Coronary artery (tissue), 2 donors: ENCODE results near the gene NCAPG.

Source experiments
- DNase-seq: peaks from one replicate; pipeline ENCODE4 v3.0.0-alpha.2; 2017; ENCODE audit warnings: low spot score
- H3K27ac ChIP-seq, 2 donors: fragments of 200-600 bp; sonication (generic); one replicate each; pipeline ENCODE4 v1.5.1; 2016 to 2019
- H3K4me3 ChIP-seq: fragments of 200-600 bp; sonication (generic); 2 replicates; pipeline ENCODE4 v1.5.1; 2016; ENCODE audit warnings: mild to moderate bottlenecking, moderate library complexity
- CTCF ChIP-seq: fragments of 200-600 bp; sonication (generic); IDR thresholded peaks from one replicate; pipeline ENCODE4 v1.5.1; 2019; ENCODE audit warnings: antibody characterized with exemption

NCAPG gene

DNA sequence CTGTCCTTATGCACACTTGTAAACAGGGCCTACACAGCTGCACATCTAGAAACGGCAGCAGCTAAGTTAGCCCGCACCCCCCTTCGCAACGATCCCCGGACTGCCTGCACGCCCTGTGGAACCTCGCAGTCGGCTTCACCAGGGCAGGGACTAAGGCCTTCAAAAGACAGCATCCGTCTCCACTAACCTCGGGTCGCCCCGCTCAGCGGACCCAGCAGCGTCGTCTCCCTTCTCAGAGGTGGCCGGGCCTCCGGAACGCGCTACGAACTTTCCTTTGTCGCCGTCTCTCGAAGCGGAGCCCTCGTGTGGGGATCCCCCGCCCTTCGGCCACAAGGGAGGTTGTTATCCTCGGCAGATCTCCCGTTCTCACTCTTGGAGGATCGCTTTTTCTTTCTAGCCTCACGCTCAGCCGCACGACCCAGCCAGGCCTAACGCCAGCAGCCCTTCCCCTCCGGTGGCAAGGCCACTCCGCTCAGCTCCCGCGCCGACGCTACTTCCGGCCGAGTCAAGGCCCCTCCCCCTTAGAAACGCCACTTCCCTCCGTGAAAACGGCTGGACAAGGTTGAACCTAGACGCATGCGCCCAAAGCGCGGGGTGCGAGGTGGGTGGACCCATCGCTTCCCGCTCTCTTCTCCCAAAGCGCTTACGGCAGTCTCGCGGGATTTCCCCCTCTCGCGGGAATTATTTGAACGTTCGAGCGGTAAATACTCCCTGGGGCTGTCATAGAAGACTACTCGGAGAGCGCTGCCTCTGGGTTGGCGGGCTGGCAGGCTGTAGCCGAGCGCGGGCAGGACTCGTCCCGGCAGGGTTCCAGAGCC, at the start of gene NCAPG, which contains the start of gene DCAF16:
TSS of gene NCAPG (plus strand) at position 720 of the 818 bp plus-strand sequence. CDS start 99 bp downstream, outside the sequence.
TSS of gene DCAF16 (minus strand) at position 498 of the 818 bp plus-strand sequence. CDS start 6,616 bp downstream, outside the sequence.
- peak; percentile 99 for DNase-seq
- TF ChIP-seq CTCF = no peak
- Histone ChIP-seq H3K4me3 (peak within 1 kb of the TSS; percentile 76), H3K27ac (peak within 1 kb of the TSS; percentile 91 to 92)

GRCh38 chr4:17761062-17761461, 49.7 kb upstream of the NCAPG start:
- TF ChIP-seq CTCF = no peak
- no peak for DNase-seq
- H3K4me3 ChIP-seq = no peak overlapping the region
- H3K27ac ChIP-seq = no peak overlapping the region

DNA sequence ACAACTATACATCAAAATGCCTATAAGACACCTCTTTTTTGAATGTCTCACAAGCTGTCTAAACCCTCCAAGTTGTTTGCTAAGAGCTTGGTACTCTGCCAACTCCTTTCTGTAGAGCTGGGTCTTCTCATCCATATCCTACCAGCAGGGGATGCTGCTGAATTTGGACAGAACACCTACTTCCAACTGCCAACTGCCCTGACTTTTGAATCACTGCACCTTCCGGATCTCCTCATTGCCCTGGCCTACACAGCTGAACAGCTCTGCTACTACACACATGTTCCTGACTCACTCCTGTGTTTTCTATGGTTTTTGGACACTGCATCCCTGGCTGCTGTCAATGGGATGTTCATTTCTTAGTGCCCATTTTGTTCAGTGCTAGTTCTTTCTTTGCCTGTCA, 48.1 kb upstream of the NCAPG start:
- no peak overlapping the region for H3K27ac ChIP-seq
- TF ChIP-seq CTCF = no peak
- DNase-seq = no peak
- no peak overlapping the region for H3K4me3 ChIP-seq

- no peak overlapping the region for H3K27ac ChIP-seq
- TF ChIP-seq CTCF = no peak
- no peak overlapping the region for H3K4me3 ChIP-seq
- DNase-seq = no peak
These were observed 47.4 kb upstream of the NCAPG start for GRCh38 chr4:17763416-17763815.

GRCh38 chr4:17763931-17764330, 46.8 kb upstream of the NCAPG start:
- DNase-seq = no peak
- no peak overlapping the region for H3K27ac ChIP-seq

GRCh38 chr4:17765514-17766286, 45.1 kb upstream of the NCAPG start:
- no peak overlapping the region for H3K27ac ChIP-seq
- no peak for DNase-seq
- no peak overlapping the region for H3K4me3 ChIP-seq
- no peak for TF ChIP-seq CTCF

More at GRCh38 chr4:17763931-17764330, 46.8 kb upstream of the NCAPG start:
- no peak overlapping the region for H3K4me3 ChIP-seq
- no peak for TF ChIP-seq CTCF
